ENCODE measurements around the gene ZDHHC4. TPM values are rescaled to one million over a fixed set of nuclear protein-coding genes. Genes with fewer than 3 reads are reported as not detected.

Gene ZDHHC4
- 92.1 and 94.6 TPM in 2 replicates for total RNA-seq

DNA sequence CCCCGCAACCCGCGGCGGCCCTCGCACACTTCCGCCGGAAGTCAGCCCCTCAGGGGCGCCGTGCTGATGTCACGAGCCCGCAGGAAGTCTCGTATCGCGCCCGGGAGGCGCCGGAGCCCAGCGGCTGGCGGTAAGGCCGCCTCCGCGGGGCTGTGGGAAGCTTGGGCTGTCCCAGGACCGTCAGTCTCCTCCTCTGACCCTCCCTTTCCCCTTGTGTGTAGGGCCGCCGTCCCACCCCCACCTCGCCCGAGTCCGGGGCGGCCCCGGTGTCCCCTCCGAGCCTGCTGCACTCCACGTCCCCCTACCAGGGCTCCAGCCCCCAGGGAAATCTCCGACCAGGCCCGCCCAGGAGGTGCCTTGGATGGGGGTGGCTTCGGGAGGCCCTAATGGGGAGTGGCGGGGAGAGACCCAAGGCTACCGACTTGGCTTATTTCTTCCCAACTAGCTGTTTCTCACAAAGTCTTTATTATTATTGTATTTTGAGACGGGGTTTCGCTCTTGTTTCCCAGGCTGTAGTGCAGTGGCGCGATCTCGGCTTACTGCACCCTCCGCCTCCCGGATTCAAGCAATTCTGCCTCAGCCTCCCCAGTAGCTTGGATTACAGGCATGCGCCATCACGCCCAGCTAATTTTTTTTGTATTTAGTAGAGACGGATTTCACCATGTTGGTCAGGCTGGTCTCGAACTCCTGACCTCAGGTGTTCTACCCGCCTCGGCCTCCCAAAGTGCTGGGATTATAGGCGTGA is at the start of gene ZDHHC4:
Gene ZDHHC4, plus strand, starts transcription at position 86 of the 745 bp plus-strand sequence. CDS start 3,108 bp downstream, outside the sequence.
- Histone ChIP-seq H3K4me3 (ENCODE audit: low read depth, low read length) (peak within 1 kb of the TSS; percentile 69), H3K27me3 (ENCODE audit: control insufficient read depth, insufficient read depth, low read length) (no peaks in the 10 kb centered on the region), H3K36me3 (ENCODE audit: control insufficient read depth, insufficient read depth, low read length) (peaks cover 5% of the 10 kb centered on the region)
- TF ChIP-seq, protein P1, sequence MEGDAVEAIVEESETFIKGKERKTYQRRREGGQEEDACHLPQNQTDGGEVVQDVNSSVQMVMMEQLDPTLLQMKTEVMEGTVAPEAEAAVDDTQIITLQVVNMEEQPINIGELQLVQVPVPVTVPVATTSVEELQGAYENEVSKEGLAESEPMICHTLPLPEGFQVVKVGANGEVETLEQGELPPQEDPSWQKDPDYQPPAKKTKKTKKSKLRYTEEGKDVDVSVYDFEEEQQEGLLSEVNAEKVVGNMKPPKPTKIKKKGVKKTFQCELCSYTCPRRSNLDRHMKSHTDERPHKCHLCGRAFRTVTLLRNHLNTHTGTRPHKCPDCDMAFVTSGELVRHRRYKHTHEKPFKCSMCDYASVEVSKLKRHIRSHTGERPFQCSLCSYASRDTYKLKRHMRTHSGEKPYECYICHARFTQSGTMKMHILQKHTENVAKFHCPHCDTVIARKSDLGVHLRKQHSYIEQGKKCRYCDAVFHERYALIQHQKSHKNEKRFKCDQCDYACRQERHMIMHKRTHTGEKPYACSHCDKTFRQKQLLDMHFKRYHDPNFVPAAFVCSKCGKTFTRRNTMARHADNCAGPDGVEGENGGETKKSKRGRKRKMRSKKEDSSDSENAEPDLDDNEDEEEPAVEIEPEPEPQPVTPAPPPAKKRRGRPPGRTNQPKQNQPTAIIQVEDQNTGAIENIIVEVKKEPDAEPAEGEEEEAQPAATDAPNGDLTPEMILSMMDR (IDR thresholded peaks at IDR 0.05; ENCODE audit: insufficient read depth, low read length, severe bottlenecking): no peak
- FAIRE-seq: no peak
- DNase-seq (ENCODE audit: low read depth): peak; percentile 68

DNA sequence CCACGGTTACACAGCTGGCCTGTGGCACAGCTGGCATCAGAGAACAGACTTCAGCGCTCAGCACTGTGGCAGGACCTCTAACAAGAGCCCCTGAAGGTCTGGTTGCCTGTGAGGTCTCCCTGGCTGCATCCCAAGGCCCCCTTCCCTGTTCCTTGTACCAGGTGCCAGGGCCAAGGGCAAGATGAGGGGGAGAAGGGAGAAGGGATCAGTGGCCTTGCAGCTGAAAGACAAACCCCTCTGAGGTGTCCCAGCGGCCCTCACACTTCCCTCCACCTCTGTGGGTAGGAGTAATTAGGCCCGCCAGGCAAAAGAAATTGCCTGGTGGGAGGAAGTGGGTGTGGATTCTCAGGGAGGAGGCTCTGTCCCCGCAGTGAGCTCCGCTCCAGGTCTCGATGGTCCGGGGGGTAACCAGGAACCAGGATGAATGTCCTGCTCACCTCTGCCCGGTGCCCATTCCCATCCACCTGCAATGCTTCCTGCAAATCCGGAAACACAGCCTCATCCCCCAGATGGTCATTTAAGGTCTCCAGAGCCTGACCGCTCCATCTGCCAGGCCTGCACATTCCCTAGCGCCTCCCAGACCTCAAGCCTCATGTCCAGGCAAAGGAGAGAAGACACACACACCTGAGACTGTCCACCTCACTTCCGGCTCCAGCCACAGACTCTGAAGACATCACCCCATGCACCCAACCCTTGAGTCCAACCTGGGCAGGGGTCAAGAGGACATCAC is 48.7 kb upstream of the ZDHHC4 start:
- no peaks in the 10 kb centered on the region for H3K36me3 ChIP-seq (ENCODE audit: control insufficient read depth, insufficient read depth, low read length)
- FAIRE-seq (no peak), DNase-seq (ENCODE audit: low read depth) (no peak)
- H3K27me3 ChIP-seq (ENCODE audit: control insufficient read depth, insufficient read depth, low read length): peaks cover 27% of the 10 kb centered on the region
- TF ChIP-seq, protein P1 (IDR thresholded peaks at IDR 0.05; ENCODE audit: insufficient read depth, low read length, severe bottlenecking): no peak
- no peak overlapping the region for H3K4me3 ChIP-seq (ENCODE audit: low read depth, low read length)

DNA sequence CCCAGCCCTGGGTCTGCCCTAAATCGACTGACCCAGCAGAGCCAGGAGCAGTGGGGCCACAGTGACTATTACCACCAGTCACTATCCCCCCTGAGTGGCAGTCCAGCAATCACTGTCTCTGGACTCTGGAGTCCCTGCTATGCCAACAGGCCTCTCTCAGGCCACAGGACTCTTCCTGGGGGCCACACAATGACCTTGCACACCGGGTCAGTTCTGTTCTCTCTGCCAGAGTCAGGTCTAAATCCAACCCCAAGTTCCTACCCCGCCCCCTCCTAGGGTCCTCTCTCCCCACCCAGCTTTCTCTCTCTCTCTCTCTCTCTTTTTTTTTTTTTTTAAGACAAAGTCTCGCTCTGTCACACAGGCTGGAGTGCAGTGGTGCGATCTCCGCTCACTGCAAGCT is 47.6 kb upstream of the ZDHHC4 start:
- peaks cover 27% of the 10 kb centered on the region for H3K27me3 ChIP-seq (ENCODE audit: control insufficient read depth, insufficient read depth, low read length)

DNA sequence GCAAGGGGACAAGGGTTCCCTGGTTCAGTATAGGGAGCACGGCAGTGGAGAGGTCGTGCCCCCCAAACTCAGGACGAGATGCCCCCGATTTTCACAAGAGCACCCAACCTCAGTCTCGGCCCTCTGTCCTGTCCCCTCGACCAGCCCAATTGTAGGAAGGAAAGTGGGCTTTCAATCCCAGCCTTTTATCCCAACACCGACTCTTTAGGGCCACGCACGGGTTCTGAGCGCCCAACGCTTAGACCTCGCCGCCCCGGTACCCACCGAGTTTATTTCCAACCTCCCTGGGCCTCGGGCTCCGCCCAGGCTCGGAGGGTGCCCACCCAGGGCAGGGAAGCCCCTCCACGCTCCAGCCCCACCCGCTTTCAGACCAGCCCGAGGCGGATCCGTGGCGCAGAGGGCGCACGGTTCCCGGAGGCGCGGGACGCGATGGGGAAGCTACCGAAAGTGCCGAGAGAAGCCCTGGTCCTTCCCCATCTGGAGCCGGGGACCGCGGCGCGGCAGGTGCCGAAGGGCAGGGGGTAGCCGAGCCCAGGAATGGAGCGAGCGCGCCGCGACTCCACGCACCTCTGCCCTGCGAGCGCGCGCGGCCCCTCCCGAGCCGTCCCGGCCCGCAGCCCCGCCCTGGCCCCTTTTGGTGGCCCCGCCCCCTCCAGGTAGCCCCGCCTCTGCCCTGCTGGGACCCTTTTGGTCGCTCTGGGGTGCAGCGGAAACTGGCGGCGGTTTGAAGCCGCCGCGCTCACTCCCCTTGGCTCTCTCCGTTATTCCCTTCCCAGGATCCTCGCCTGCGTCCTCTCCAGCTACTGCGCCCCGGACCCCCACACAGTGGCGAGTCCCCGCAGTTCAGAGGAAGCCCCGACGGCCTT is 46.4 kb upstream of the ZDHHC4 start:
- no peak for FAIRE-seq
- peak overlapping the region; percentile 28 for H3K4me3 ChIP-seq (ENCODE audit: low read depth, low read length)
- DNase-seq (ENCODE audit: low read depth): no peak
- no peaks in the 10 kb centered on the region for H3K36me3 ChIP-seq (ENCODE audit: control insufficient read depth, insufficient read depth, low read length)
- TF ChIP-seq, protein P1 (IDR thresholded peaks at IDR 0.05; ENCODE audit: insufficient read depth, low read length, severe bottlenecking): no peak
- H3K27me3 ChIP-seq (ENCODE audit: control insufficient read depth, insufficient read depth, low read length): peaks cover 27% of the 10 kb centered on the region

More for the DNA sequence above, 47.6 kb upstream of the ZDHHC4 start:
- FAIRE-seq (no peak), DNase-seq (ENCODE audit: low read depth) (no peak)
- TF ChIP-seq, protein P1 (IDR thresholded peaks at IDR 0.05; ENCODE audit: insufficient read depth, low read length, severe bottlenecking): no peak
- H3K4me3 ChIP-seq (ENCODE audit: low read depth, low read length): no peak overlapping the region
- H3K36me3 ChIP-seq (ENCODE audit: control insufficient read depth, insufficient read depth, low read length): no peaks in the 10 kb centered on the region

DNA sequence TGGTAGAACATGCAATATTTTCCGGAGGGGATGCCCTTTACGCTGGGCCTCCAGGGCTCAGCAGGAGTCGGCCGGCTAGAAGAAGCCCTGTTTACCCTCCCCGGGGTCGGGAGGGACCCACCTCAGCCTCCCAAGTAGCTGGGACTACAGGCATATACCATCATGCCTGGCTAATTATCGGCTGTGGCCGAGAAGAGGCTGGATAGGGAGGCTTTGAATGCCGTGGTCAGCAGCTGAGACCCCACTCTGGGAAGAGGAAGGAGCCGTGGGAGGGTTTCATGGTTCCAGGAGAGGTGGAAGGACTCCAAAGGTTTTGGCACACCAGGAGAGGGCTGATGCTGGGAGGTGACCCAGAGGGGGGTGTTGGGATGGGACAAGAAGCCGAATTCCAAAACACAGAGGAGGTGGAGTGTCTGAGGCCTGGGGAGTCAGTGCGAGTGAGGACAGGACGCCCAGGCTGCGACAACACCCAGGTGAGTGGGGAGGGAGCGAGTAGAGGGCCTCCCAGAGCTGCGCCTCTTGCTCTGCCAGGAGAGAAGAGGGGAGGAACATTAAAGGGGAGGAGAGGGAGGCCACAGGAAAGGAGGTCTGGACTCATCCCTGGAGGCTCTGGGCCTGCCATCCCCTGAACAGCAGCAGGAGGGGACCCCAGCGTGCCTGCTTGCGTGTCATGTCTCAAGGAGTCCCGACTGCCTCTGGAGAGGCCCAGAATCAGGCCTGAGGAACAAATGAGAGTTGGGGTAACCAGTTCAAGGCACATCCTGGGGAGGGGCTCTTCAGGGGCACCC is 45.6 kb upstream of the ZDHHC4 start:
- no peaks in the 10 kb centered on the region for H3K36me3 ChIP-seq (ENCODE audit: control insufficient read depth, insufficient read depth, low read length)
- DNase-seq (ENCODE audit: low read depth) (no peak), FAIRE-seq (no peak)
- peaks cover 27% of the 10 kb centered on the region for H3K27me3 ChIP-seq (ENCODE audit: control insufficient read depth, insufficient read depth, low read length)
- TF ChIP-seq, protein P1 (IDR thresholded peaks at IDR 0.05; ENCODE audit: insufficient read depth, low read length, severe bottlenecking): no peak
- H3K4me3 ChIP-seq (ENCODE audit: low read depth, low read length): no peak overlapping the region
